Kidney (tissue), 14 donors: ENCODE results near the gene DPYSL4. TPM values are rescaled to one million over a fixed set of nuclear protein-coding genes. Genes with fewer than 3 reads are reported as not detected.

Experiments
- DNase-seq, 5 donors: peaks; one replicate each; pipeline ENCODE4 v3.0.0-alpha.2; 2013 to 2020
- FAIRE-seq: peaks from 2 replicates; lab custom pipeline; 2012; peaks lifted over from hg19 to GRCh38; lab: Jason Lieb, UNC
- H3K27ac ChIP-seq, 2 donors: one replicate each; pipeline ENCODE4 v1.7.0; 2013; ENCODE audit warnings: low read depth in 2 of 2, low read length in 2 of 2, inconsistent platforms in 1 of 2
- H3K27me3 ChIP-seq: one replicate; pipeline ENCODE4 v1.7.1; 2013; ENCODE audit warnings: low read length, inconsistent platforms; ENCODE audit not compliant: control insufficient read depth, insufficient read depth
- H3K36me3 ChIP-seq, 3 donors: one replicate each; pipeline versions ENCODE4 v1.7.0 to v1.7.1; 2013; ENCODE audit warnings: low read length in 3 of 3, control low read depth in 1 of 3, inconsistent platforms in 1 of 3; ENCODE audit not compliant: insufficient read depth in 3 of 3, control insufficient read depth in 2 of 3
- H3K4me1 ChIP-seq, 3 donors: one replicate each; pipeline versions ENCODE4 v1.7.0 to v1.7.1; 2013; ENCODE audit warnings: low read length in 3 of 3, inconsistent platforms in 1 of 3, low read depth in 1 of 3; ENCODE audit not compliant: control insufficient read depth in 2 of 3, insufficient read depth in 2 of 3
- H3K4me3 ChIP-seq, 3 donors: one replicate each; pipeline versions ENCODE4 v1.7.0 to v1.8.1; 2013; ENCODE audit warnings: low read length in 3 of 3, control low read depth in 1 of 3, inconsistent platforms in 1 of 3
- H3K9ac ChIP-seq, 3 donors: one replicate each; pipeline versions ENCODE4 v1.7.0 to v1.7.1; 2013; ENCODE audit warnings: low read length in 3 of 3, control low read depth in 1 of 3, inconsistent platforms in 1 of 3
- H3K9me3 ChIP-seq, 3 donors: one replicate each; pipeline versions ENCODE4 v1.7.0 to v1.7.1; 2013; ENCODE audit warnings: low read length in 3 of 3, control low read depth in 1 of 3, inconsistent platforms in 1 of 3; ENCODE audit not compliant: control insufficient read depth in 2 of 3, insufficient read depth in 1 of 3
- intact Hi-C: fragments of 100-400 bp; cut with DNase I; formaldehyde crosslinking; loops from one replicate; pipeline ENCODE4 v1.11.1; 2022
- polyA plus RNA-seq: library from polyadenylated mRNA; stranded (reverse); fragments of 350-450 nt; fragmentation: Illumina TruSeq; extraction: RNeasy Lipid Tissue Mini Kit (QIAGEN cat#74804); gene quantifications from one replicate; pipeline ENCODE4 v1.2.3, GENCODE V29; 2014; ENCODE audit warnings: low read depth, low replicate concordance; ENCODE audit not compliant: insufficient read depth
- total RNA-seq: library from RNA; stranded (reverse); fragmentation: NEBNext Ultra II Directional; extraction: Animal tissue kit (Norgen Biotek cat#: 25700); gene quantifications from one replicate; pipeline ENCODE4 v1.2.1, GENCODE V29; 2021
- TF ChIP-seq, protein P1 (sequence below): IDR thresholded peaks from 3 replicates; pipeline ENCODE4 v1.5.1; 2012; ENCODE audit warnings: mild to moderate bottlenecking, moderate library complexity, borderline replicate concordance; ENCODE audit not compliant: insufficient read depth; ENCODE audit errors: extremely low read depth
- donor health status: control.
- donor health status: control.
- donor health status: control.
- donor health status: control.
- donor health status: control.
- donor health status: DM: yes; HTN: yes; CAD: no.
- donor health status: Normal renal cell carcinoma (clear cell type).

DPYSL4 gene
- total and polyA plus RNA-seq, 2 donors from 2014 or later, result 0.60 TPM; not detected in 1

DNA sequence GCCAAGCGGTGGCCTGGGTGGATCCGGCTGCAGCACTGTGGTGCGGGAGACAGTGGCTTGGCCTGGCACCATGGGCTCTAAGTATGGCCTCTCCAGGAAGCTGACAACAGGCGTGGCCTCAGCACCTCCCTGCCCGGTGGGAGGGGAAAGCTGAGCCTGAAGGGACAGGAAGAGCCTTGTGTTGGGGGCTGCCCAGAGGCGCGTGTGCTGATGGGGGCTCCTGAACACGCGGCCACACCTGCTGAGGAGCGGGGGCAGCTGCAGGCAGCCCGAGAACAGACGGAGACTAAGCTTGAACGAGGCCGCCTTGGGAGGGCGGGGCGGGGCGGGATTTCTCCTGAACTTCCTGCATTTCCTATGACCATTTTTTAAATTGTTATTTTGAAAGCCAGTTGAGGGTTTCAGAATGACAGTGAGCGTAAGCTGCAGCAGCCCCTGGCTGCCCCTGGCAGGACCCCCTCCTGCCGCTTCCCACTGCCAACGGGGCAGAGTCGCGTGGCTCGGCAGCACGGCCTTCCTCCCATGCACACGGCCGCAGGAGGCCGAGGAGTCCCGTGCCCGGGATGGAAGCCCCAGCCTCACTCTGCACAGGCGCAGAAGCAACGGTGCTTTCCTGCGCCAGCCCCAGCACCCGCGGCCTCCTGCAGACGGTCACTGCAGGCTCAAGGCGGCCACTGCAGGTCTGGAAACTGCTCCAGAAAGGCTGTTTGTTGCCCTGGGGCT, 43.2 kb downstream of the DPYSL4 start:
- FAIRE-seq, result no peak
- no peak overlapping the region for H3K4me3 ChIP-seq
- TF ChIP-seq, protein P1, sequence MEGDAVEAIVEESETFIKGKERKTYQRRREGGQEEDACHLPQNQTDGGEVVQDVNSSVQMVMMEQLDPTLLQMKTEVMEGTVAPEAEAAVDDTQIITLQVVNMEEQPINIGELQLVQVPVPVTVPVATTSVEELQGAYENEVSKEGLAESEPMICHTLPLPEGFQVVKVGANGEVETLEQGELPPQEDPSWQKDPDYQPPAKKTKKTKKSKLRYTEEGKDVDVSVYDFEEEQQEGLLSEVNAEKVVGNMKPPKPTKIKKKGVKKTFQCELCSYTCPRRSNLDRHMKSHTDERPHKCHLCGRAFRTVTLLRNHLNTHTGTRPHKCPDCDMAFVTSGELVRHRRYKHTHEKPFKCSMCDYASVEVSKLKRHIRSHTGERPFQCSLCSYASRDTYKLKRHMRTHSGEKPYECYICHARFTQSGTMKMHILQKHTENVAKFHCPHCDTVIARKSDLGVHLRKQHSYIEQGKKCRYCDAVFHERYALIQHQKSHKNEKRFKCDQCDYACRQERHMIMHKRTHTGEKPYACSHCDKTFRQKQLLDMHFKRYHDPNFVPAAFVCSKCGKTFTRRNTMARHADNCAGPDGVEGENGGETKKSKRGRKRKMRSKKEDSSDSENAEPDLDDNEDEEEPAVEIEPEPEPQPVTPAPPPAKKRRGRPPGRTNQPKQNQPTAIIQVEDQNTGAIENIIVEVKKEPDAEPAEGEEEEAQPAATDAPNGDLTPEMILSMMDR, result no peak

DNA sequence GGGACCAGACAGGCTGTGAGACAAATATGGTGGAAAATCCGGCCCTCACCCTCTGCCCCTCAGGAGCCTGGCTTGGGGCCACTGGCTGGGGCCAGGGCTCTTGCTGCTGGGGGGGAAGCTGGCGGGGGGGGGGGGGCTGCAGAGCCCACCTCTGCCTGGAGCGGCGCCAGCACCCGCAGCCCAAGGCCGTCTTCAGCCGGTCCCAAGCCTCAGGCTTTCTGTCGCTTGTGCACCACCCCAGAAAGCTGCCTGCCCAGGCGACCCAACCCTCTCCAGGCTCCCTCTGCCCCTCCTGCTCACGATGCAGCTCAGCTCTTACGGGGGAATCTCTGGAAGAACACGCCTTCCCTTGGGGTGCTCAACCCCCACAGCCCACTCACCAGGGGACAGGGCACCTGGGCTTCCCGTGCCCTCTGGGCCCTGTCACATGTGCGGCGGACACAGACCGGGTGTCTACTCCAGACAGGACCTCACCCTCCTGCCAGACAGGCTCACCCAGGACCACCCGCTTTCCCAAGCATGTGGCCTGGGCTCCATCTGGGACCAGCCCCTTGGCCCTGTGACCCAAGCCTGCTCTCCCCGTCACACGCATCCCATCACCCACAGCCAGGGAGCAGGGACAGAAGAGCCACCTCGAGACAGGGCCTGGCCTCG, 43.9 kb downstream of the DPYSL4 start:
- Histone ChIP-seq H3K4me1 (no peaks in the 10 kb centered on the region), H3K27ac (no peak overlapping the region), H3K4me3 (no peak overlapping the region), H3K9me3 (no peaks in the 10 kb centered on the region), H3K36me3 (no peaks in the 10 kb centered on the region), H3K9ac (no peak overlapping the region), H3K27me3 (no peaks in the 10 kb centered on the region)
- FAIRE-seq, result no peak
- DNase-seq, result peak in 2 of 5 donors; percentile 18 to 77
- intact Hi-C loops, result no loop called here
- TF ChIP-seq, protein P1, result no peak

More for the DNA sequence above, 43.2 kb downstream of the DPYSL4 start:
- no peaks in the 10 kb centered on the region for H3K9me3 ChIP-seq
- H3K27me3 ChIP-seq, result no peaks in the 10 kb centered on the region
- H3K36me3 ChIP-seq, result no peaks in the 10 kb centered on the region
- intact Hi-C loops, result loop anchor here (10.0 kb wide), 1 partner anchor 125 kb away; no protein-coding TSS in a partner anchor
- H3K9ac ChIP-seq, result no peak overlapping the region
- no peak overlapping the region for H3K27ac ChIP-seq
- peak in 2 of 5 donors; percentile 37 to 79 for DNase-seq
- H3K4me1 ChIP-seq, result no peaks in the 10 kb centered on the region

DNA sequence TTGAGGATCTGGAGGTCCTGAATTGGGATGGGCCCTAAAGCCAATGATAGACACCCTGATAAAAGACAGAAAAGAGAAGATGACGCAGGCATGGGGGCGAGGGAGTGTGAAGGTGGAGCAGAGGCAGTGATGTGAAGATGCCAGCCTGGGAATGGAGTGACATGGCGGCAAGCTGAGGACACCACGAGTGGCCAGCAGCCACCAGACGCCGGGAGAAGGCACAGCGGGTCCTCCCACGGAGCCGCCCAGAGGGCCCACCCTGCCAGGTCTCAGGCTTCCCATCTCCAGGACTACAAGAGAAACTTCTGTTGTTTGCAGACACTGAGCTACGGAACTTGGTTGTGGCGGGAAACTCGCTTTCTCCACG, 44.9 kb downstream of the DPYSL4 start:
- Histone ChIP-seq H3K9ac (no peak overlapping the region), H3K9me3 (no peaks in the 10 kb centered on the region), H3K4me1 (no peaks in the 10 kb centered on the region), H3K27me3 (no peaks in the 10 kb centered on the region), H3K36me3 (no peaks in the 10 kb centered on the region), H3K27ac (no peak overlapping the region), H3K4me3 (no peak overlapping the region)
- intact Hi-C loops, result no loop called here
- TF ChIP-seq, protein P1, result no peak
- peak in 1 of 5 donors; percentile 52 for DNase-seq
- no peak for FAIRE-seq
